Trophoblast cell (in vitro differentiated cells and primary cell): Measurements from ENCODE around the gene GLT8D1.

Experiments
- DNase-seq, 2 donors: peaks; one replicate each; pipeline ENCODE4 v3.0.0-alpha.2; 2016
- H2AFZ ChIP-seq: 2 replicates; pipeline ENCODE4 v1.6.1; 2013; ENCODE audit warnings: low read length, moderate library complexity, mild to moderate bottlenecking; ENCODE audit not compliant: insufficient read depth, poor library complexity
- H2AK5ac ChIP-seq: 2 replicates; pipeline ENCODE4 v1.6.1; 2013; ENCODE audit warnings: mild to moderate bottlenecking, low read length
- H2BK120ac ChIP-seq: 2 replicates; pipeline ENCODE4 v1.6.1; 2013; ENCODE audit warnings: low read length, mild to moderate bottlenecking, moderate library complexity; ENCODE audit not compliant: insufficient read depth, poor library complexity
- H2BK12ac ChIP-seq: 2 replicates; pipeline ENCODE4 v1.6.1; 2013; ENCODE audit warnings: mild to moderate bottlenecking, low read length, moderate library complexity
- H2BK5ac ChIP-seq: 2 replicates; pipeline ENCODE4 v1.6.1; 2013; ENCODE audit warnings: low read length, low read depth, moderate library complexity, mild to moderate bottlenecking; ENCODE audit not compliant: poor library complexity
- H3K14ac ChIP-seq: 2 replicates; pipeline ENCODE4 v1.6.1; 2013; ENCODE audit warnings: mild to moderate bottlenecking, low read length
- H3K18ac ChIP-seq: 2 replicates; pipeline ENCODE4 v1.6.1; 2013; ENCODE audit warnings: mild to moderate bottlenecking, low read length
- H3K23ac ChIP-seq: 2 replicates; pipeline ENCODE4 v1.6.1; 2013; ENCODE audit warnings: low read length
- H3K27ac ChIP-seq: 2 replicates; pipeline ENCODE4 v1.5.1; 2013; ENCODE audit warnings: low read depth, mild to moderate bottlenecking, inconsistent platforms, low read length, moderate library complexity
- H3K27me3 ChIP-seq: 2 replicates; pipeline ENCODE4 v1.6.1; 2013; ENCODE audit warnings: inconsistent platforms, mild to moderate bottlenecking, low read length, moderate library complexity; ENCODE audit not compliant: insufficient read depth
- H3K36me3 ChIP-seq, 2 experiments: 1 replicate in 1 of 2; 2 replicates in 1 of 2; pipeline ENCODE4 v1.6.1; 2013; ENCODE audit warnings: low read length in 2 of 2, mild to moderate bottlenecking in 2 of 2, moderate library complexity in 1 of 2; ENCODE audit not compliant: insufficient read depth in 2 of 2, control insufficient read depth in 1 of 2
- H3K4ac ChIP-seq: 2 replicates; pipeline ENCODE4 v1.6.1; 2013; ENCODE audit warnings: low read depth, mild to moderate bottlenecking, low read length, moderate library complexity
- H3K4me1 ChIP-seq, 2 experiments: 1 replicate in 1 of 2; 2 replicates in 1 of 2; pipeline ENCODE4 v1.6.1; 2013; ENCODE audit warnings: low read length in 2 of 2, mild to moderate bottlenecking in 2 of 2, moderate library complexity in 1 of 2; ENCODE audit not compliant: insufficient read depth in 2 of 2, control insufficient read depth in 1 of 2
- H3K4me2 ChIP-seq: 2 replicates; pipeline ENCODE4 v1.6.1; 2013; ENCODE audit warnings: inconsistent platforms, mild to moderate bottlenecking, low read length, moderate library complexity
- H3K4me3 ChIP-seq: 2 replicates; pipeline ENCODE4 v1.5.1; 2013; ENCODE audit warnings: mild to moderate bottlenecking, low read depth, low read length, inconsistent platforms
- H3K79me1 ChIP-seq: one replicate; pipeline ENCODE4 v1.6.1; 2013; ENCODE audit warnings: low read length
- H3K79me2 ChIP-seq: 2 replicates; pipeline ENCODE4 v1.6.1; 2013; ENCODE audit warnings: low read length, mild to moderate bottlenecking; ENCODE audit not compliant: control insufficient read depth, insufficient read depth, poor library complexity
- H3K9ac ChIP-seq: 2 replicates; pipeline ENCODE4 v1.6.1; 2013; ENCODE audit warnings: mild to moderate bottlenecking, low read length
- H3K9me3 ChIP-seq: 2 replicates; pipeline ENCODE4 v1.6.1; 2013; ENCODE audit warnings: low read depth, mild to moderate bottlenecking, control low read depth, inconsistent platforms, low read length; ENCODE audit not compliant: insufficient read depth
- H4K12ac ChIP-seq: 2 replicates; pipeline ENCODE4 v1.6.1; 2013; ENCODE audit warnings: low read depth, mild to moderate bottlenecking, low read length, moderate library complexity
- H4K8ac ChIP-seq: 2 replicates; pipeline ENCODE4 v1.6.1; 2013; ENCODE audit warnings: low read depth, mild to moderate bottlenecking, low read length, moderate library complexity
- H4K91ac ChIP-seq: one replicate; pipeline ENCODE4 v1.6.1; 2013; ENCODE audit warnings: low read depth, mild to moderate bottlenecking, low read length, moderate library complexity
- WGBS: extraction: QIAGEN DNeasy Blood & Tissue Kit; methylation state at CpG from one replicate; pipeline ENCODE4 v1.1.7; 2013; ENCODE audit warnings: missing lambda C conversion rate; ENCODE audit not compliant: insufficient read length, insufficient coverage; ENCODE audit errors: extremely low coverage; 5-methylcytosine and 5-hydroxymethylcytosine counted together

The GLT8D1 gene

DNA sequence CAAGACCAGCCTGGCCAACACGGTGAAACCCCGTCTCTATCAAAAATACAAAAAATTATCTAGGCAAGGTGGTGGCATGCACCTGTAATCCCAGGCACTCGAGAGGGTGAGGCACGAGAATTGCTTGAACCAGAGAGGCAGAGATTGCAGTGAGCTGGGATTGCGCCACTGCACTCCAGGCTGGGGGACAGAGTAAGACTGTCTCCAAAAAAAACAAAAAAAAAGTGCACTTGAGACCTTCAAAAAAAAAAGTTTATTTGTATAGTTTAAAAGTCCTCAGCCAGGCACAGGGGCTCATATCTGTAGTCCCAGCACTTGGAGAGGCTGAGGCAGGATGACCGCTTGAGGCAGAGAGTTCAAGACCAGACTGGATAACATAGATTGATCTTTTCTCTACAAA is 22.0 kb downstream of the GLT8D1 start:
- H3K36me3 ChIP-seq, result peaks cover 13 to 20% of the 10 kb centered on the region in 2 experiments
- H3K9me3 ChIP-seq, result no peaks in the 10 kb centered on the region
- no peak overlapping the region for H2BK120ac ChIP-seq
- no peak overlapping the region for H3K23ac ChIP-seq
- no peak overlapping the region for H3K14ac ChIP-seq
- WGBS, result no CpG with 5 or more reads among the region's 6 CpGs
- H2BK12ac ChIP-seq, result no peak overlapping the region
- no peak overlapping the region for H2AK5ac ChIP-seq
- no peak overlapping the region for H3K4me2 ChIP-seq
- peak overlapping the region; percentile 68 for H3K4ac ChIP-seq
- H3K79me2 ChIP-seq, result peaks cover 15% of the 10 kb centered on the region
- H4K12ac ChIP-seq, result no peak overlapping the region
- H3K18ac ChIP-seq, result no peak overlapping the region
- peaks cover 7% of the 10 kb centered on the region for H3K79me1 ChIP-seq
- peaks cover 2 to 3% of the 10 kb centered on the region in 2 experiments for H3K4me1 ChIP-seq
- no peak overlapping the region for H3K27ac ChIP-seq
- H3K4me3 ChIP-seq, result no peak overlapping the region
- no peak overlapping the region for H4K8ac ChIP-seq
- H3K27me3 ChIP-seq, result no peaks in the 10 kb centered on the region
- H4K91ac ChIP-seq, result no peak overlapping the region
- H2BK5ac ChIP-seq, result no peak overlapping the region
- no peak overlapping the region for H3K9ac ChIP-seq
- DNase-seq, result no peak
- no peak overlapping the region for H2AFZ ChIP-seq

DNA sequence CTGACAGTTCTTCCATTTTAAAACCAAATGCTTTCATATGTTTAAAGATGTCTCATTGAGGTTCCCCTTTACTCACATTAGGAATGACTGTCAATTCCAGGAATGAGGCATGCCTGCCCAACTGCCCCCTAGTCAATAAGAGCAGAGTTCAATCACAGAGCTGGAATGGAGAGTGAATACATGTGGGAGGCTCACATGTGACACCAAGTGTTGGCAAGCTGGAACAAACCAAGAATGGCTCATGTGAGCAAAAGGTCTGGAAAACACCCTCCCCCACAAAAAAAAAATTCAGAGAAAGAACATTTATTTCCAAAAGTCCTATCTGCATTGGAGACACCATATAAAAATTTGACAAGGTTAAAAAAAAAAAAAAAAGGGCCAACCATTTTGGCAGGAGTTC is 23.6 kb downstream of the GLT8D1 start:
- Histone ChIP-seq H3K27ac (no peak overlapping the region), H3K18ac (no peak overlapping the region), H3K36me3 (peaks cover 15 to 20% of the 10 kb centered on the region in 2 experiments), H4K8ac (no peak overlapping the region), H2AK5ac (no peak overlapping the region), H2BK120ac (no peak overlapping the region), H2BK5ac (no peak overlapping the region), H3K79me2 (peaks cover 13% of the 10 kb centered on the region), H3K79me1 (peaks cover 7% of the 10 kb centered on the region), H3K9me3 (no peaks in the 10 kb centered on the region), H3K23ac (no peak overlapping the region), H2AFZ (no peak overlapping the region), H3K27me3 (no peaks in the 10 kb centered on the region), H3K4me2 (no peak overlapping the region), H3K4me1 (peaks cover 2 to 3% of the 10 kb centered on the region in 2 experiments), H2BK12ac (no peak overlapping the region), H3K14ac (no peak overlapping the region), H3K9ac (no peak overlapping the region), H3K4ac (no peak overlapping the region), H4K12ac (no peak overlapping the region), H3K4me3 (no peak overlapping the region), H4K91ac (no peak overlapping the region)
- peak; percentile 29 to 45 for DNase-seq

DNA sequence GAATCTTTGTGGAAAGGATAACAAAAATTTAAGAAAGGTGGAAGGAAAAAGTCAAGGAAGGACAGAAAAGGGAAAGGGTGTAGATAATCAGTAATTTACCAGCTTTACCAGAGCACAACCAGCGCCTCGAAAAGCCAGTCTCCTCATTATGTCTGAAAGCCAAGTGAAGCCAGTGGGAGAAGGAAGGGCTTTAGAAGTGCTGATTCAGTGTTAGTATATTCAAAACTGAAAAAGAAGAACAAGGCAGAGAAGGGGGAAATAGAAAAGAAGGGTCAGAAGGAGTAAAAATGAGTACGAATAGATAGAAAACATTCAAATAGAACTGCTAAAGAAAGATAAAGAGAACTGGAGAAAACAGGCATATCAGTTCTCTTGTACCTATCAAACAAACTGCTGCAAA is 24.0 kb downstream of the GLT8D1 start:
- WGBS, result no CpG with 5 or more reads among the region's 3 CpGs
- Histone ChIP-seq H3K4me2 (no peak overlapping the region), H3K4ac (peak overlapping the region; percentile 72), H4K8ac (no peak overlapping the region), H3K79me2 (peaks cover 13% of the 10 kb centered on the region), H3K14ac (no peak overlapping the region), H2BK12ac (no peak overlapping the region), H3K9me3 (no peaks in the 10 kb centered on the region), H2BK120ac (no peak overlapping the region), H2AFZ (no peak overlapping the region), H3K4me1 (peaks cover 0 to 3% of the 10 kb centered on the region in 2 experiments), H3K27me3 (no peaks in the 10 kb centered on the region), H3K23ac (no peak overlapping the region), H2AK5ac (no peak overlapping the region), H3K9ac (no peak overlapping the region), H3K18ac (no peak overlapping the region), H3K36me3 (peaks cover 15 to 22% of the 10 kb centered on the region in 2 experiments), H2BK5ac (no peak overlapping the region), H4K12ac (no peak overlapping the region), H3K4me3 (no peak overlapping the region), H3K27ac (no peak overlapping the region), H4K91ac (no peak overlapping the region), H3K79me1 (peaks cover 7% of the 10 kb centered on the region)
- DNase-seq, result no peak

DNA sequence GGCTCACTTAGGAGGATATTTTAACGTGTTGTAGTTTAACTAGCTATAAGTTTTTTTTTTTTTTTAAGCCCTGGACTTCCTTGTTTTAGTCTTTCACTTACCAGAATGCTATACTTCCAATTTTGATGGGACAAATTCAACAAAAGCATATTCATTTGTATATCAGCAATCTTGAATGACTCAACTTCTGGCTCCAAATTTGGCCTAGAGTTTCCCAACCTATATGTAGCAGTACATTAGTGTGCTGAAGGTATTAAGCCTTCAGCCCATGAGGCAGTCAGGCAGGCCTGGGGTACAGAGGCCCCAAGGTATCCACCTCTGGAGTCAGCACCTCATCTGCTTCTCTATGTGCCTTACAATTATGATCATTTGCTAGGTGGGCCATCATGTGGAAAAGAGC is 25.8 kb downstream of the GLT8D1 start:
- WGBS, result no CpG with 5 or more reads among the region's 1 CpG

More for the DNA sequence above, 25.8 kb downstream of the GLT8D1 start:
- no peak overlapping the region for H2BK5ac ChIP-seq
- no peaks in the 10 kb centered on the region for H3K9me3 ChIP-seq
- peak overlapping the region; percentile 82 for H3K18ac ChIP-seq
- peaks cover 5% of the 10 kb centered on the region for H3K79me2 ChIP-seq
- no peak overlapping the region for H4K91ac ChIP-seq
- H2AFZ ChIP-seq, result no peak overlapping the region
- H3K9ac ChIP-seq, result no peak overlapping the region
- no peak overlapping the region for H2BK12ac ChIP-seq
- H3K14ac ChIP-seq, result no peak overlapping the region
- no peak overlapping the region for H3K4ac ChIP-seq
- no peak overlapping the region for H3K4me3 ChIP-seq
- H4K12ac ChIP-seq, result no peak overlapping the region
- no peak overlapping the region for H2BK120ac ChIP-seq
- H3K79me1 ChIP-seq, result no peaks in the 10 kb centered on the region
- H3K27ac ChIP-seq, result no peak overlapping the region
- H4K8ac ChIP-seq, result no peak overlapping the region
- no peaks in the 10 kb centered on the region for H3K27me3 ChIP-seq
- no peak for DNase-seq
- no peak overlapping the region for H3K23ac ChIP-seq
- peaks cover 0 to 3% of the 10 kb centered on the region in 2 experiments for H3K4me1 ChIP-seq
- no peak overlapping the region for H2AK5ac ChIP-seq
- H3K36me3 ChIP-seq, result peaks cover 15 to 24% of the 10 kb centered on the region in 2 experiments
- H3K4me2 ChIP-seq, result no peak overlapping the region
